ENCODE data around the gene AP1S1.

DNA sequence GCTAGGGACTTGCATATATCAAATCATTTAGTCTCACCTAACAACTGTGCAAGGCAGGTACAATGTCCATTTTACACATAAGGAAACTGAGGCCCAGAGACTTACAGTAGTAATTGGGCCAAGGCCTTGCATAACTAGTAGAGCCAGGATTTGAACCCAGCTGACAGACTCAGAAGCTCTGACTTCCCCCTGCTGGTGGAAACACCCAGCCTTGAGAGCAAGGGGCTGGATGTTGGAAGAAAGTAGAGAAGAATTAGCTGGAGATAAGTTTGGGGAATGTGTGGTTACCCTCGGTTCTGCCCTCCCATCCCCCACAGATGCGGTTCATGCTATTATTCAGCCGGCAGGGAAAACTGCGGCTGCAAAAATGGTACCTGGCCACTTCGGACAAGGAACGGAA lies 2.0 kb downstream of the AP1S1 start:
- TF ChIP-seq, protein P1, sequence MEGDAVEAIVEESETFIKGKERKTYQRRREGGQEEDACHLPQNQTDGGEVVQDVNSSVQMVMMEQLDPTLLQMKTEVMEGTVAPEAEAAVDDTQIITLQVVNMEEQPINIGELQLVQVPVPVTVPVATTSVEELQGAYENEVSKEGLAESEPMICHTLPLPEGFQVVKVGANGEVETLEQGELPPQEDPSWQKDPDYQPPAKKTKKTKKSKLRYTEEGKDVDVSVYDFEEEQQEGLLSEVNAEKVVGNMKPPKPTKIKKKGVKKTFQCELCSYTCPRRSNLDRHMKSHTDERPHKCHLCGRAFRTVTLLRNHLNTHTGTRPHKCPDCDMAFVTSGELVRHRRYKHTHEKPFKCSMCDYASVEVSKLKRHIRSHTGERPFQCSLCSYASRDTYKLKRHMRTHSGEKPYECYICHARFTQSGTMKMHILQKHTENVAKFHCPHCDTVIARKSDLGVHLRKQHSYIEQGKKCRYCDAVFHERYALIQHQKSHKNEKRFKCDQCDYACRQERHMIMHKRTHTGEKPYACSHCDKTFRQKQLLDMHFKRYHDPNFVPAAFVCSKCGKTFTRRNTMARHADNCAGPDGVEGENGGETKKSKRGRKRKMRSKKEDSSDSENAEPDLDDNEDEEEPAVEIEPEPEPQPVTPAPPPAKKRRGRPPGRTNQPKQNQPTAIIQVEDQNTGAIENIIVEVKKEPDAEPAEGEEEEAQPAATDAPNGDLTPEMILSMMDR (IDR thresholded peaks at IDR 0.05; ENCODE audit: insufficient read depth, low read depth, low read length), result peak; percentile 11
- TF ChIP-seq EZH2 (IDR thresholded peaks at IDR 0.05; ENCODE audit: insufficient read depth, low read length), result no peak
